Smooth muscle cell (in vitro differentiated cells): Measurements from ENCODE around the gene KHDRBS2. TPM values are rescaled to one million over a fixed set of nuclear protein-coding genes. Genes with fewer than 3 reads are reported as not detected.

Experiments
- DNase-seq: peaks from one replicate; lab custom pipeline; 2025; ENCODE audit not compliant: unreplicated experiment; lab: John Stamatoyannopoulos, UW
- H2AFZ ChIP-seq: fragments of 200-600 bp; sonication (generic); 2 replicates; pipeline ENCODE4 v1.6.0; 2016; ENCODE audit warnings: antibody characterized with exemption, low read depth, mild to moderate bottlenecking
- H3F3A ChIP-seq: fragments of 200-600 bp; sonication (generic); 2 replicates; pipeline ENCODE4 v1.6.0; 2017; ENCODE audit warnings: antibody characterized with exemption, low read depth
- H3K27ac ChIP-seq: fragments of 200-600 bp; sonication (generic); 2 replicates; pipeline ENCODE4 v1.5.1; 2016; ENCODE audit warnings: low read depth, mild to moderate bottlenecking
- H3K27me3 ChIP-seq: fragments of 200-600 bp; sonication (generic); 2 replicates; pipeline ENCODE4 v1.6.1; 2016; ENCODE audit warnings: low read depth, mild to moderate bottlenecking
- H3K36me3 ChIP-seq: fragments of 200-600 bp; sonication (generic); 2 replicates; pipeline ENCODE4 v1.5.1; 2016; ENCODE audit warnings: low read depth
- H3K4me1 ChIP-seq: fragments of 200-600 bp; sonication (generic); 2 replicates; pipeline ENCODE4 v1.5.1; 2016; ENCODE audit warnings: low read depth
- H3K4me2 ChIP-seq: fragments of 200-600 bp; sonication (generic); 2 replicates; pipeline ENCODE4 v1.6.0; 2016; ENCODE audit warnings: mild to moderate bottlenecking
- H3K4me3 ChIP-seq: fragments of 200-600 bp; sonication (generic); 2 replicates; pipeline ENCODE4 v1.5.1; 2016; ENCODE audit warnings: mild to moderate bottlenecking
- H3K79me2 ChIP-seq: fragments of 200-600 bp; sonication (generic); 2 replicates; pipeline ENCODE4 v1.6.0; 2016; ENCODE audit warnings: low read depth, mild to moderate bottlenecking
- H3K9ac ChIP-seq: fragments of 200-600 bp; sonication (generic); 2 replicates; pipeline ENCODE4 v1.6.0; 2016; ENCODE audit warnings: low read depth
- H3K9me3 ChIP-seq: fragments of 200-600 bp; sonication (generic); replicated peaks from 2 replicates; pipeline ENCODE4 v1.5.1; 2016; ENCODE audit warnings: low read depth
- H4K20me1 ChIP-seq: fragments of 200-600 bp; sonication (generic); 2 replicates; pipeline ENCODE4 v1.6.0; 2016; ENCODE audit warnings: low read depth
- CTCF ChIP-seq: fragments of 200-600 bp; sonication (generic); IDR thresholded peaks from 2 replicates; pipeline ENCODE4 v1.5.1; 2017; ENCODE audit warnings: borderline replicate concordance, mild to moderate bottlenecking, antibody characterized with exemption; ENCODE audit not compliant: insufficient read depth, poor library complexity, severe bottlenecking
- WGBS: methylation state at CpG from one replicate; pipeline ENCODE4 v1.1.7; 2016; ENCODE audit warnings: low lambda C conversion rate; 5-methylcytosine and 5-hydroxymethylcytosine counted together
- polyA plus RNA-seq: library from polyadenylated mRNA; unstranded; fragments of >200 nt; fragmentation: Nextera tagmentation; extraction: Ambion mirVana; gene quantifications from 2 replicates; pipeline ENCODE4 v1.2.1, GENCODE V29; 2016
- total RNA-seq: library from RNA; depleted of rRNA; stranded (reverse); fragments of >200 nt; gene quantifications from 2 replicates; pipeline ENCODE4 v1.2.3, GENCODE V29; 2014

The KHDRBS2 gene
- total and polyA plus RNA-seq, 2 experiments from 2014 or later = 0.07 to 0.27 TPM

- no peaks in the 10 kb centered on the region for H3K36me3 ChIP-seq
- no peaks in the 10 kb centered on the region for H4K20me1 ChIP-seq
- H3K27me3 ChIP-seq = no peaks in the 10 kb centered on the region
- no peaks in the 10 kb centered on the region for H3K79me2 ChIP-seq
- no peak overlapping the region for H3K27ac ChIP-seq
- no peak overlapping the region for H2AFZ ChIP-seq
- no peaks in the 10 kb centered on the region for H3F3A ChIP-seq
- H3K9me3 ChIP-seq = no peaks in the 10 kb centered on the region
- no peak overlapping the region for H3K4me2 ChIP-seq
- H3K4me1 ChIP-seq = no peaks in the 10 kb centered on the region
- no peak overlapping the region for H3K4me3 ChIP-seq
- TF ChIP-seq CTCF = no peak
- DNase-seq = no peak
- no peak overlapping the region for H3K9ac ChIP-seq
- 87% methylated on average over 5 of the region's 5 CpGs for WGBS
Observed at GRCh38 chr6:61745994-61746393, 540.0 kb downstream of the KHDRBS2 start.

GRCh38 chr6:61711849-61712248, 574.2 kb downstream of the KHDRBS2 start:
- H3K27me3 ChIP-seq = no peaks in the 10 kb centered on the region
- no peaks in the 10 kb centered on the region for H3K79me2 ChIP-seq
- H3K9me3 ChIP-seq = no peaks in the 10 kb centered on the region
- H3K4me1 ChIP-seq = no peaks in the 10 kb centered on the region
- H3K36me3 ChIP-seq = no peaks in the 10 kb centered on the region
- no peak overlapping the region for H3K4me2 ChIP-seq
- WGBS = 82% methylated on average over 3 of the region's 3 CpGs
- no peak overlapping the region for H3K4me3 ChIP-seq
- H2AFZ ChIP-seq = no peak overlapping the region
- no peak overlapping the region for H3K9ac ChIP-seq
- no peak overlapping the region for H3K27ac ChIP-seq
- H4K20me1 ChIP-seq = no peaks in the 10 kb centered on the region
- no peak for TF ChIP-seq CTCF
- no peak for DNase-seq
- no peaks in the 10 kb centered on the region for H3F3A ChIP-seq

- Histone ChIP-seq H3K36me3 (no peaks in the 10 kb centered on the region), H3K4me2 (no peak overlapping the region), H3K4me1 (peaks cover under 1% of the 10 kb centered on the region), H3F3A (no peaks in the 10 kb centered on the region), H3K9ac (no peak overlapping the region), H3K9me3 (no peaks in the 10 kb centered on the region), H3K27me3 (no peaks in the 10 kb centered on the region), H2AFZ (no peak overlapping the region), H3K4me3 (no peak overlapping the region), H3K79me2 (no peaks in the 10 kb centered on the region), H3K27ac (no peak overlapping the region), H4K20me1 (no peaks in the 10 kb centered on the region)
- no peak for TF ChIP-seq CTCF
- 92% methylated on average over 2 of the region's 2 CpGs for WGBS
- no peak for DNase-seq
Observed at GRCh38 chr6:61688165-61688564, 597.9 kb downstream of the KHDRBS2 start.

GRCh38 chr6:61682562-61682961, 603.5 kb downstream of the KHDRBS2 start:
- H3K79me2 ChIP-seq = no peaks in the 10 kb centered on the region
- no peaks in the 10 kb centered on the region for H3K9me3 ChIP-seq
- H2AFZ ChIP-seq = peak overlapping the region; percentile 18
- H4K20me1 ChIP-seq = no peaks in the 10 kb centered on the region
- H3K4me3 ChIP-seq = no peak overlapping the region
- H3K9ac ChIP-seq = no peak overlapping the region
- WGBS = 47% methylated on average over 2 of the region's 2 CpGs
- no peak overlapping the region for H3K4me2 ChIP-seq
- no peaks in the 10 kb centered on the region for H3F3A ChIP-seq
- no peaks in the 10 kb centered on the region for H3K36me3 ChIP-seq
- H3K27me3 ChIP-seq = no peaks in the 10 kb centered on the region
- DNase-seq = no peak
- H3K27ac ChIP-seq = no peak overlapping the region
- TF ChIP-seq CTCF = no peak
- peaks cover 4% of the 10 kb centered on the region for H3K4me1 ChIP-seq
